Activated T-helper 17 cell treated with anti-CD3 and anti-CD28 coated beads, Interleukin-2, amount 50 U/mL, for 72 hours (primary cell): ENCODE measurements around the gene CYS1. TPM values are rescaled to one million over a fixed set of nuclear protein-coding genes. Genes with fewer than 3 reads are reported as not detected.

ENCODE experiments used
- total RNA-seq, 2 donors: library from RNA; stranded (reverse); gene quantifications; one replicate each; pipeline ENCODE4 v1.2.3, GENCODE V29; 2022

CYS1 gene
- total RNA-seq, 2 donors from 2014 or later: 0.09 TPM; not detected in 1

Other genes with a start within 250 kb of the CYS1 start
- 10 to 100 TPM; 29.8 to 41.1 TPM for gene TAF1B, start 236.9 kb downstream of the CYS1 start, total RNA-seq
- under 1 TPM; 0.82 to 0.85 TPM for gene GRHL1, start 128.7 kb downstream of the CYS1 start, total RNA-seq
- gene KLF11, start 36.9 kb downstream of the CYS1 start, total RNA-seq: 1 to 10 TPM; 5.6 to 7.9 TPM
- gene RRM2, start 42.3 kb upstream of the CYS1 start, total RNA-seq: 100 to 1,000 TPM; 515 to 567 TPM
- gene HPCAL1, start 222.5 kb upstream of the CYS1 start, total RNA-seq: 100 to 1,000 TPM in 1 of 2 donors, 10 to 100 TPM in 1; 57.9 to 139 TPM